Measurements from ENCODE around the gene ZNF45.

GRCh38 chr19:43960411-43960810, 25.3 kb upstream of the ZNF45 start:
- TF ChIP-seq, protein P1, sequence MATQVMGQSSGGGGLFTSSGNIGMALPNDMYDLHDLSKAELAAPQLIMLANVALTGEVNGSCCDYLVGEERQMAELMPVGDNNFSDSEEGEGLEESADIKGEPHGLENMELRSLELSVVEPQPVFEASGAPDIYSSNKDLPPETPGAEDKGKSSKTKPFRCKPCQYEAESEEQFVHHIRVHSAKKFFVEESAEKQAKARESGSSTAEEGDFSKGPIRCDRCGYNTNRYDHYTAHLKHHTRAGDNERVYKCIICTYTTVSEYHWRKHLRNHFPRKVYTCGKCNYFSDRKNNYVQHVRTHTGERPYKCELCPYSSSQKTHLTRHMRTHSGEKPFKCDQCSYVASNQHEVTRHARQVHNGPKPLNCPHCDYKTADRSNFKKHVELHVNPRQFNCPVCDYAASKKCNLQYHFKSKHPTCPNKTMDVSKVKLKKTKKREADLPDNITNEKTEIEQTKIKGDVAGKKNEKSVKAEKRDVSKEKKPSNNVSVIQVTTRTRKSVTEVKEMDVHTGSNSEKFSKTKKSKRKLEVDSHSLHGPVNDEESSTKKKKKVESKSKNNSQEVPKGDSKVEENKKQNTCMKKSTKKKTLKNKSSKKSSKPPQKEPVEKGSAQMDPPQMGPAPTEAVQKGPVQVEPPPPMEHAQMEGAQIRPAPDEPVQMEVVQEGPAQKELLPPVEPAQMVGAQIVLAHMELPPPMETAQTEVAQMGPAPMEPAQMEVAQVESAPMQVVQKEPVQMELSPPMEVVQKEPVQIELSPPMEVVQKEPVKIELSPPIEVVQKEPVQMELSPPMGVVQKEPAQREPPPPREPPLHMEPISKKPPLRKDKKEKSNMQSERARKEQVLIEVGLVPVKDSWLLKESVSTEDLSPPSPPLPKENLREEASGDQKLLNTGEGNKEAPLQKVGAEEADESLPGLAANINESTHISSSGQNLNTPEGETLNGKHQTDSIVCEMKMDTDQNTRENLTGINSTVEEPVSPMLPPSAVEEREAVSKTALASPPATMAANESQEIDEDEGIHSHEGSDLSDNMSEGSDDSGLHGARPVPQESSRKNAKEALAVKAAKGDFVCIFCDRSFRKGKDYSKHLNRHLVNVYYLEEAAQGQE (IDR thresholded peaks at IDR 0.05; ENCODE audit: low read depth, low read length), result no peak
- TF ChIP-seq, protein P2, sequence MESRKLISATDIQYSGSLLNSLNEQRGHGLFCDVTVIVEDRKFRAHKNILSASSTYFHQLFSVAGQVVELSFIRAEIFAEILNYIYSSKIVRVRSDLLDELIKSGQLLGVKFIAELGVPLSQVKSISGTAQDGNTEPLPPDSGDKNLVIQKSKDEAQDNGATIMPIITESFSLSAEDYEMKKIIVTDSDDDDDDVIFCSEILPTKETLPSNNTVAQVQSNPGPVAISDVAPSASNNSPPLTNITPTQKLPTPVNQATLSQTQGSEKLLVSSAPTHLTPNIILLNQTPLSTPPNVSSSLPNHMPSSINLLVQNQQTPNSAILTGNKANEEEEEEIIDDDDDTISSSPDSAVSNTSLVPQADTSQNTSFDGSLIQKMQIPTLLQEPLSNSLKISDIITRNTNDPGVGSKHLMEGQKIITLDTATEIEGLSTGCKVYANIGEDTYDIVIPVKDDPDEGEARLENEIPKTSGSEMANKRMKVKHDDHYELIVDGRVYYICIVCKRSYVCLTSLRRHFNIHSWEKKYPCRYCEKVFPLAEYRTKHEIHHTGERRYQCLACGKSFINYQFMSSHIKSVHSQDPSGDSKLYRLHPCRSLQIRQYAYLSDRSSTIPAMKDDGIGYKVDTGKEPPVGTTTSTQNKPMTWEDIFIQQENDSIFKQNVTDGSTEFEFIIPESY (IDR thresholded peaks at IDR 0.05; ENCODE audit: borderline replicate concordance, low read depth), result no peak
- TF ChIP-seq TAF1 (IDR thresholded peaks at IDR 0.05; ENCODE audit: borderline replicate concordance, low read depth, low read length) (no peak), ELF1 (IDR thresholded peaks at IDR 0.05) (no peak), JUND (IDR thresholded peaks at IDR 0.05) (no peak), EP300 (IDR thresholded peaks at IDR 0.05; ENCODE audit: borderline replicate concordance in 1 of 2, low read depth in 1 of 2, low read length in 1 of 2) (no peak), FOXJ3 (CRISPR knock-in tag; IDR thresholded peaks at IDR 0.05) (no peak), POLR2AphosphoS5 (IDR thresholded peaks at IDR 0.05; ENCODE audit: low read depth, low read length) (no peak), TEAD4 (IDR thresholded peaks at IDR 0.05; ENCODE audit: borderline replicate concordance, insufficient read depth) (no peak)
- TF ChIP-seq, protein P3, sequence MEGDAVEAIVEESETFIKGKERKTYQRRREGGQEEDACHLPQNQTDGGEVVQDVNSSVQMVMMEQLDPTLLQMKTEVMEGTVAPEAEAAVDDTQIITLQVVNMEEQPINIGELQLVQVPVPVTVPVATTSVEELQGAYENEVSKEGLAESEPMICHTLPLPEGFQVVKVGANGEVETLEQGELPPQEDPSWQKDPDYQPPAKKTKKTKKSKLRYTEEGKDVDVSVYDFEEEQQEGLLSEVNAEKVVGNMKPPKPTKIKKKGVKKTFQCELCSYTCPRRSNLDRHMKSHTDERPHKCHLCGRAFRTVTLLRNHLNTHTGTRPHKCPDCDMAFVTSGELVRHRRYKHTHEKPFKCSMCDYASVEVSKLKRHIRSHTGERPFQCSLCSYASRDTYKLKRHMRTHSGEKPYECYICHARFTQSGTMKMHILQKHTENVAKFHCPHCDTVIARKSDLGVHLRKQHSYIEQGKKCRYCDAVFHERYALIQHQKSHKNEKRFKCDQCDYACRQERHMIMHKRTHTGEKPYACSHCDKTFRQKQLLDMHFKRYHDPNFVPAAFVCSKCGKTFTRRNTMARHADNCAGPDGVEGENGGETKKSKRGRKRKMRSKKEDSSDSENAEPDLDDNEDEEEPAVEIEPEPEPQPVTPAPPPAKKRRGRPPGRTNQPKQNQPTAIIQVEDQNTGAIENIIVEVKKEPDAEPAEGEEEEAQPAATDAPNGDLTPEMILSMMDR (IDR thresholded peaks at IDR 0.05), result no peak

Data from SK-N-SH (cell line).